Measurements from ENCODE around the gene SLC25A41.

SLC25A41 gene

GRCh38 chr19:6464070-6464873 lies 30.7 kb upstream of the SLC25A41 start, which contains the start of gene CRB3:
Gene CRB3, plus strand, starts transcription at chr19:6464271. Its CDS starts 431 bp downstream, at chr19:6464702.
- peak; percentile 71 for DNase-seq (ENCODE audit: low read depth)
- no peak for TF ChIP-seq CTCF (IDR thresholded peaks at IDR 0.05; ENCODE audit: control insufficient read depth, extremely low read depth, insufficient read depth)
- H3K4me3 ChIP-seq (ENCODE audit: low read depth, low read length), result peak within 1 kb of the TSS; percentile 91

- peak overlapping the region; percentile 79 for H3K4me3 ChIP-seq (ENCODE audit: low read depth, low read length)
- TF ChIP-seq CTCF (IDR thresholded peaks at IDR 0.05; ENCODE audit: control insufficient read depth, extremely low read depth, insufficient read depth), result peak; percentile 43
- peak; percentile 92 for DNase-seq (ENCODE audit: low read depth)
Measured at GRCh38 chr19:6460099-6460884, 26.7 kb upstream of the SLC25A41 start.

- H3K4me3 ChIP-seq (ENCODE audit: low read depth, low read length), result peak within 1 kb of the TSS; percentile 79
- peak; percentile 50 for DNase-seq (ENCODE audit: low read depth)
- TF ChIP-seq CTCF (IDR thresholded peaks at IDR 0.05; ENCODE audit: control insufficient read depth, extremely low read depth, insufficient read depth), result no peak
Measured at GRCh38 chr19:6459262-6460098, 25.9 kb upstream of the SLC25A41 start, which contains the start of gene SLC25A23. Gene SLC25A23, minus strand, starts transcription at chr19:6459792. Its CDS starts 164 bp downstream, at chr19:6459628.

- no peak for DNase-seq (ENCODE audit: low read depth)
- no peak for TF ChIP-seq CTCF (IDR thresholded peaks at IDR 0.05; ENCODE audit: control insufficient read depth, extremely low read depth, insufficient read depth)
- H3K4me3 ChIP-seq (ENCODE audit: low read depth, low read length), result peak overlapping the region; percentile 79
Measured at GRCh38 chr19:6458695-6459261, 25.2 kb upstream of the SLC25A41 start.

GRCh38 chr19:6457958-6458694 lies 24.6 kb upstream of the SLC25A41 start:
- H3K4me3 ChIP-seq (ENCODE audit: low read depth, low read length), result peak overlapping the region; percentile 79
- no peak for DNase-seq (ENCODE audit: low read depth)
- TF ChIP-seq CTCF (IDR thresholded peaks at IDR 0.05; ENCODE audit: control insufficient read depth, extremely low read depth, insufficient read depth), result no peak

Measured in LNCaP clone FGC (cell line).